Measurements from ENCODE around the gene PJA2.

PJA2 gene

DNA sequence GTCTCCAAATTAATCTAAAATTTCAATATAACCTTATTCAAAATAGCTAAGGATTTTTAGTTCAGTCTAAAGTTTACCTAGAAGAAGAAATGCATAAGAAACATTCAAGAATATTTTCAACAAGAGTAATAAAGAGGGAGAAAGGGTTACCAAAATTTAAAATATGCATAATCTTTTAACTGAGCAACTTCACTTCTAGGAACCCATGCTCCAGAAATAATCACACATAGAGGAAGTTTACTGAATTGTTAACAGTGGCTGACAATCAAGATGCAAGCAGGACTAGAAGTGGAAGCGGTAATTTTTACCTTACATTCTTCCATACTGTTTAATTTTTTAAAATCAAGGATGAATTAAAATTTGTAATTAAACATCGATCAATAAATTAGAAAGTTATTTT, 1.9 kb downstream of the PJA2 start:
- DNase-seq = no peak

GRCh38 chr5:109406719-109407118, 3.1 kb downstream of the PJA2 start:
- no peak for DNase-seq

- DNase-seq = no peak
These were observed 5.3 kb downstream of the PJA2 start for GRCh38 chr5:109404428-109404960.

DNA sequence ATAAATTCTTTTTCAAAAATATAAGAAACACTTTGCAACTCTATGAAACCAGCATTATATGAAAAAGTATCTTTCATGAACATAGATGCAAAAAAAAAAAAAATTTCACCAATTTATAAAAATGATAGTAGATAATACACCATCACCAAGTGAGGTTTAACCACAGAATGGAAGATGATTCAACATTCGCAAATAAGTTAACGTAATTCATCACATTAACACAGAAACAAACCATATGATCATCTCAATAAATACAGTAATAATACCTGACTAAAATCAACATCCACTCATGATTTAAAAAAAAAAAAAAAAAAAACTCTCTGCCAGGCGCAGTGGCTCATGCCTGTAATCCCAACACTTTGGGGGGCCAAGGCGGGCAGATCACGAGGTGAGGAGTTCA, 6.3 kb downstream of the PJA2 start:
- DNase-seq = no peak

- DNase-seq = no peak
These were observed 10.5 kb downstream of the PJA2 start for GRCh38 chr5:109399092-109399759.

GRCh38 chr5:109396965-109397364, 12.8 kb downstream of the PJA2 start:
- no peak for DNase-seq

DNA sequence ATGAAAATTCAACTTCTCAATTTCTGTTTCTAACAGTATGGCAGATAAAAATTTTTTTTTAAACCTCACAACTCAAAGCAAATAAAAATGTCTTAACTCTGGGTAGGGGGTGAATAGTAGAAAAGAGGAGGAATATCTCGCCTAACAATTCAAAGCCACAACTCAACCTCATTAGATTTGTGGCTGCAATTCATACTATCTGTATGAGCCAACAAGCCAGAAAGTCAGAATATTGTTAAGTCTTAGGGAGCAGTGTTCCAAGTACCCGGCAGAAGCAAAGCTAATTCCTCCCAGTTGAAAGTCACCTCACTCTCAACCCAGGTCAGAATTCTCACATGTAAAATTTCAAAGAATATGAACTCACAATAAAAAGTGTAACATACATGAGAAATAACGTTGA, 15.0 kb downstream of the PJA2 start:
- DNase-seq = no peak

DNA sequence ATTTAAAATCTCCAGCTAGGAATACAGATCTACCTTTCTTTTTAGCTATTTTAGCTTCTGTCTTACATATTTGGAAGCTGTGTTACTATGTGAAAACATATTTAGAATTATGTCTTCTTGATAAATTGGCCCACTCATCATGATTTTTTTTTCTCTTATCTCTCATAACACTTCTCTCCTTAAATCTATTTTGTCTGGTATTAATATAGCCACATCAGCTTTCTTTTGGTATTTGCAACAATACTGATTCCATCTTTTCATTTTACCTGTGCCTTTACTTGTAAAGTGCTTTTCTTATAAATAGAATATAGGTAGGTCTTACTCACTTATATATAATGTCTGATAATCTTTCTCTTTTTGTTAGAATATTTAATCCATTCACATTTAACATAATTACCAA, 19.6 kb downstream of the PJA2 start:
- no peak for DNase-seq

DNA sequence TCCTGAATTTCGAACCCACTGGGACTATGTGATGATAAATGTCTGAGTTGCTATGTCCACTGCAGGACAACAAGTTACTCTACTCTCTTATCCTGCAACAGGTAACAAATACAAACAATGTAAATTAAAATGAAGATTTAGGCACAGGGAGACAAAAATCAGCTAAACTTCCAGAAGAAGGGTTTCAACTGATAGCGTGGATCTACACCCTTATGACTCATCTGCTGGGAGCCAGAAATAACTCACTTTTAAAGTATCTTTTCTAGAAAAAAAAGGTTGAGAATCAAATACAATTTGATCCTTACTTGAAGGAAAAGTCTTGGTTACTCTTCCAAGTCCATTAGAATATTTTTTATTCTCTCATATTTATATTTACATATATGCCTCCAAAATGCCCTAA, 21.4 kb downstream of the PJA2 start:
- DNase-seq = no peak

DNA sequence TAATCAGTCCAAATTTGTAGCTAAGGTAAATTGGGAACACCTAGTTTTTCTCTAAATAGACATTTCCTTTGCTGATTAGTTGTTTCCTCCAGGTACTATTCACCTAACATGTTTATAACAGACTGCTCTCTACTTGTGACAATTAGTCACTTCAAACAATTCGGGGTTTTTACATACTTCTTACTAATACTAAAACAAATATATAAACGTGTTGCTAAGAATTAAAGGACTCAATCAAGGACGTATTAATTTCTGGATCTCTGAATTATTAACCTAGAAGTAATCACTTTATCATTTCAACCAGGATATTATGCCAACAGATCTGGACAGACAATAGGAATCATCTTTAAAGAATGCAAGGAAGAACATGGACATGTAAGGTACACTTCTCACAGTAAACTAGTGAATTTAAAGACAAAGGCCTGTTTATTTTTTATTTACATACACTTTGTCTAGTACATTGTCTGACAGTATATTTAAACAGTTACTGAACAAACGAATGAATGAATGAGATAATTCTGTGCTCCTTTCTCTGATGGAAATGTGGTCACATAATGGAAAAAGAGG, 22.3 kb downstream of the PJA2 start:
- no peak for DNase-seq

- no peak for DNase-seq
These were observed 31.7 kb downstream of the PJA2 start for GRCh38 chr5:109378095-109378494.

GRCh38 chr5:109374625-109375024, 35.1 kb downstream of the PJA2 start:
- DNase-seq = no peak

DNA sequence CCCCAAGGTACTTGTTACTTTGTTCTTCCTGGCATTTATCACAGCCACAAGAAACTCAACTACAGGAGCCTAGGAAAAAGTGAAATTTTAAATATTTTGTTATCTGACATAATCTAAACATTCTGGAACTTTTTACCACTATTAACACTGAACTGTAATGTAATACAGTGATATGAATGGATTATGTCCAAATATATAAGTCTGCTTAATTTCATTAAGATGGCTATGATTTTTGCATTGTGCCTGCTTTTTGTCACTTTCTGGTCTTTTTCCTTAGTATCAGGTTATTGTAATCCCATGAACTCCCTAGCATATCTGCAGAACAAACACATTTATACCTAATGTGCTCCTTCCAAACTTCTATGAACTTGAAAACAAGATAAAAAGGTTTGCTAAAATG, 35.8 kb downstream of the PJA2 start:
- DNase-seq = no peak

- no peak for DNase-seq
These were observed 39.4 kb downstream of the PJA2 start for GRCh38 chr5:109370343-109370742.

GRCh38 chr5:109365653-109366052, 44.1 kb downstream of the PJA2 start:
- DNase-seq = no peak

GRCh38 chr5:109364977-109365376, 44.8 kb downstream of the PJA2 start:
- no peak for DNase-seq

DNA sequence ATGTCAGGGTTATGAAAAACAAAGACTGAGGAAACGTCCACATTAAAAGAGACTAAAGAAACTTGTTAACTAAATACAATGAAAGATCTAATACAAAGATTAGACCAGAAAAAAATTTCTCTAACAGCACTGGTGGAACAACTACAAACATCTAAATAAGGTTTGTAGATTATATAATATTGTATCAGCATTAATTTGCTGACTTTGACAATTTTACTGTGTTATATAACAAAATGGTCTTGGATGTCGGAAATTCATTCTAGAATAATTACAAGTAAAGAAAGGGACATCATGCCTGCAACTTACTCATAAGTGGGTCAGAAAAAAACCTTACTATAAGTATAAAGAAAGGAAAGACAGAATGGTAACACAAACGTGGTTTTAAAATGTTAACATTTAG, 50.1 kb downstream of the PJA2 start:
- no peak for DNase-seq

DNA sequence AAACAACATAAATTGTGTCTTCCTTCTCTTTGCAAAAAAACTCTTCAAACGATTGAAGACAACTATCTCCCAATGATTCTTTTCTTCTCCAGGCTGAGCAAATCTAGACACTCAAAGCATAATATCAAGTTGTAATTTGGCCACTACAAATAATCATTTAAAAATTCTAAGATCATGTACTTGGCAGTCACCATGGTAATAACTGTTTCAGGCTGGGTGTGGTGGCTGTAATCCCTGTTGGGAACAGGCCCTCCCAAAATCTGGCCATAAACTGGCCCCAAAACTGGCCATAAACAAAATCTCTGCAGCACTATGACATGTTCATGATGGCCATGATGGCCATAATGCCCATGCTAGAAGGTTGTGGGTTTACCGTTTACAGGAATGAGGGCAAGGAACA, 52.0 kb downstream of the PJA2 start:
- no peak for DNase-seq

DNA sequence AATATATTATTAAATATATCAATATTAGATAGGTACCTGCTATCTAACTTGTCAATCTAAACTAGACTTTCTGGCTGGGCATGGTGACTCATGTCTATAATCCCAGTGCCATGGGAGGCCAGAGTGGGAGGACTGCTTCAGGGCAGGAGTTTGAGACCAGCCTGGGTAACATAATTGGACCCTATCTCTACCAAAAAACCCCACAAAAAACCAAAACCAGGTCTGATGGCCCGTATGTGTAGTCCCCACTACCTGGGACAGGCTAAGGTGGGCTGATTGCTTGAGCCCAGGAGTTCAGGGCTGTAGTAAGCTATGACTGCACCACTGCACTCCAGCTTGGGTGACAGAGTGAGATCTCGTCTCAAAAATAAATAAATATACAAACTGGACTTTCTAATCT, 55.0 kb downstream of the PJA2 start:
- DNase-seq = no peak

DNA sequence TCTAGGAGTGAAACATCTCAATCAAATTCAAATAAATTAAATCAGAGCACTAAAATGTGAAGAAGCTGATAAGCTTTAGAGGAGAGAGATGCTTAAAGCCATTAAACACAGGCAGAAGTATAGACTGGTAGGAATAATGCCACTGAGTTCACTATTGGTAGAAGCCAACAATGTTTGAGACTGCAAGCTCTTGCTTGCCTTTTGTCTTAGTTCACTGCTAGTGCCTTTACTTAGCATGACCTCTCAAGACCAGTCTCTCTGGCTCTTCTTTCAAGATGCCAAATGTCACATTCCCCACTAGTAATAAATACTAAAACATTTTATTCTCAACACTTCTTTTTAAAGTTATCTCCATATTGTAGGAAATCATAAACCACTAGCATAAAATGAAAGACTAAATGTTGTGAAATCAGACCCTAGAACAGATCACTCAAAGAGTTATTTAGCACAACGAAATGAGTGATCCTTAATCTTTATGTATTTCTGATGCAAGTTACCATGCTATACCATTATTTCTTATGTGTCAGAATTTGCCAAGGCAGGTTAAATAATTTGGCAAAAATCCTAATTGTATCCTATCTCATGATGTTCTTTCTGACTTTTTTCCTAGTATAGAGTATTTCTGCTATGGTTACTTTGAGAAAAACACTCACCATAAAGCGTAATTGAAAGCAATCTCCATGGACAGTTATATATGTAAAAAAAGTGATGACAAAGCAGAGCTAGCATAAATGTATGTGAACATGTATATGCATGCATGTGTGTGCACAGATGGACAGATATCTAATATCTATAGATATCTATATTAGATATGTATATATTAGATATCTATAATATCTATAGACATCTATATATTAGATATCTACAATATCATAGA, 57.5 kb downstream of the PJA2 start:
- no peak for DNase-seq

GRCh38 chr5:109350537-109351270, 59.1 kb downstream of the PJA2 start:
- no peak for DNase-seq

- no peak for DNase-seq
These were observed 60.4 kb downstream of the PJA2 start for GRCh38 chr5:109349388-109349787.

- no peak for DNase-seq
These were observed 62.4 kb downstream of the PJA2 start for GRCh38 chr5:109347252-109347888.

All from right forelimb (tissue), 1 donor.